Esophagus (tissue), 2 donors: Measurements from ENCODE around the gene COG2. TPM values are rescaled to one million over a fixed set of nuclear protein-coding genes. Genes with fewer than 3 reads are reported as not detected.

Source experiments
- polyA plus RNA-seq, 2 donors: library from polyadenylated mRNA; stranded (reverse); fragments of 200-250 nt; gene quantifications; one replicate each; pipeline ENCODE4 v1.2.3, GENCODE V29; 2013
- donor health status: healthy with polysubstance abuse.
- donor health status: Bipolar disorder and iron deficiency.

The COG2 gene
- polyA plus RNA-seq, 2 donors: 4.0 to 8.1 TPM

Other genes with a start within 250 kb of the COG2 start
- under 1 TPM; 0.22 to 0.67 TPM for gene PGBD5, start 216.1 kb upstream of the COG2 start, polyA plus RNA-seq
- under 1 TPM; 0.12 to 0.49 TPM for gene AGT, start 71.6 kb downstream of the COG2 start, polyA plus RNA-seq
- gene CAPN9, start 104.9 kb downstream of the COG2 start, polyA plus RNA-seq: under 1 TPM in 1 of 2 donors, not detected in 1; 0.06 TPM
- gene C1orf198, start 226.0 kb downstream of the COG2 start, polyA plus RNA-seq: 1 to 10 TPM; 7.8 to 10.0 TPM